ENCODE results near the gene MPZL2.

GRCh38 chr11:118272001-118272400 is 7.9 kb upstream of the MPZL2 start:
- TF ChIP-seq ATF3 (IDR thresholded peaks at IDR 0.05; ENCODE audit: insufficient read depth, low read depth, low read length), result no peak
- TF ChIP-seq, protein P1, sequence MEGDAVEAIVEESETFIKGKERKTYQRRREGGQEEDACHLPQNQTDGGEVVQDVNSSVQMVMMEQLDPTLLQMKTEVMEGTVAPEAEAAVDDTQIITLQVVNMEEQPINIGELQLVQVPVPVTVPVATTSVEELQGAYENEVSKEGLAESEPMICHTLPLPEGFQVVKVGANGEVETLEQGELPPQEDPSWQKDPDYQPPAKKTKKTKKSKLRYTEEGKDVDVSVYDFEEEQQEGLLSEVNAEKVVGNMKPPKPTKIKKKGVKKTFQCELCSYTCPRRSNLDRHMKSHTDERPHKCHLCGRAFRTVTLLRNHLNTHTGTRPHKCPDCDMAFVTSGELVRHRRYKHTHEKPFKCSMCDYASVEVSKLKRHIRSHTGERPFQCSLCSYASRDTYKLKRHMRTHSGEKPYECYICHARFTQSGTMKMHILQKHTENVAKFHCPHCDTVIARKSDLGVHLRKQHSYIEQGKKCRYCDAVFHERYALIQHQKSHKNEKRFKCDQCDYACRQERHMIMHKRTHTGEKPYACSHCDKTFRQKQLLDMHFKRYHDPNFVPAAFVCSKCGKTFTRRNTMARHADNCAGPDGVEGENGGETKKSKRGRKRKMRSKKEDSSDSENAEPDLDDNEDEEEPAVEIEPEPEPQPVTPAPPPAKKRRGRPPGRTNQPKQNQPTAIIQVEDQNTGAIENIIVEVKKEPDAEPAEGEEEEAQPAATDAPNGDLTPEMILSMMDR (IDR thresholded peaks at IDR 0.05; ENCODE audit: control extremely low read depth in 1 of 3, insufficient read depth in 1 of 3, low read depth in 1 of 3, low read length in 3 of 3), result no peak
- no peak for TF ChIP-seq EP300 (IDR thresholded peaks at IDR 0.05; ENCODE audit: borderline replicate concordance in 1 of 2, low read depth in 2 of 2, low read length in 2 of 2)
- no peak for TF ChIP-seq TAF1 (IDR thresholded peaks at IDR 0.05; ENCODE audit: low read depth, low read length)
- TF ChIP-seq POLR2A (IDR thresholded peaks at IDR 0.05; ENCODE audit: control extremely low read depth in 1 of 2, low read depth in 2 of 2, low read length in 2 of 2), result no peak
- TF ChIP-seq BRCA1 (IDR thresholded peaks at IDR 0.05; ENCODE audit: low read depth, low read length), result no peak
- TF ChIP-seq NANOG (IDR thresholded peaks at IDR 0.05; ENCODE audit: insufficient read depth, low read depth, low read length, poor library complexity, severe bottlenecking), result no peak
- no peak for TF ChIP-seq RXRA (IDR thresholded peaks at IDR 0.05; ENCODE audit: insufficient read depth, low read depth, low read length)
- TF ChIP-seq SUZ12 (IDR thresholded peaks at IDR 0.05; ENCODE audit: low read length), result no peak

Measured in H1 (cell line).